Measurements from ENCODE around the gene TNFAIP8. TPM values are rescaled to one million over a fixed set of nuclear protein-coding genes. Genes with fewer than 3 reads are reported as not detected.
A peak's percentile ranks its signal among the peaks of the same experiment; 100 is the strongest.
"Not testable (repeated sequence)": the region's sequence is repeated elsewhere in the genome, so short reads cannot be mapped to it uniquely, and the experiment has no call there.

Gene TNFAIP8
- total RNA-seq, 6 experiments from 2014 or later, result 8.0 to 13.9 (median 10.5) TPM

DNA sequence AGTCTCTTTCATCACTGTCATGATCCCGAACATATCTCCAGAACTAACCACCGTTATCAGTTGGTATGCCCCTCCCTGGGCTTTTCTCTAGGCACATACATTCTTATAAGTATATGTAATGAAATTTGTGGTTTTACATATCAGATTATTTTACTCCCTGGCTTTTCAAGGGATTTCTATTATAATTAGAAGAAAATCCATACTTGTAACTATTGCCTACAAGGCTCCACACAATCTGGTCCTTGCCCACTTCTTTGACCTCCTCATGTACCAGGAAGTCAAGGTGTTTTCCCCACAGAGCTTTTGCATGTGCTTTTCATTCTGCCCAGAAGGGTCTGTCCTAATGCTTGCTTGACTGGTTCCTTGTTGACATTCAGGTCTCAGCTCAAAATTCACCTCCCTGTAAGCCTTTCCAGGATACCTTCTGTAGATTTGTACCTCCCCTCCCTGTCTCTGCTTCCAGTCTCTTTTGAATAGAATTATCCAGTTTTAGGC is 62.8 kb downstream of the TNFAIP8 start:
- peaks cover 4% of the 10 kb centered on the region; the same call in 1 of the 2 replicates for H3K9me3 Mint-ChIP-seq
- H3K36me3 Mint-ChIP-seq (ENCODE audit: low read depth), result no peaks in the 10 kb centered on the region
- peaks cover 7% of the 10 kb centered on the region for H3K27me3 Mint-ChIP-seq (ENCODE audit: insufficient read depth)
- H3K4me3 Mint-ChIP-seq, result peak overlapping the region; percentile 3; the same call in 1 of the 2 replicates
- TF ChIP-seq, protein P1, sequence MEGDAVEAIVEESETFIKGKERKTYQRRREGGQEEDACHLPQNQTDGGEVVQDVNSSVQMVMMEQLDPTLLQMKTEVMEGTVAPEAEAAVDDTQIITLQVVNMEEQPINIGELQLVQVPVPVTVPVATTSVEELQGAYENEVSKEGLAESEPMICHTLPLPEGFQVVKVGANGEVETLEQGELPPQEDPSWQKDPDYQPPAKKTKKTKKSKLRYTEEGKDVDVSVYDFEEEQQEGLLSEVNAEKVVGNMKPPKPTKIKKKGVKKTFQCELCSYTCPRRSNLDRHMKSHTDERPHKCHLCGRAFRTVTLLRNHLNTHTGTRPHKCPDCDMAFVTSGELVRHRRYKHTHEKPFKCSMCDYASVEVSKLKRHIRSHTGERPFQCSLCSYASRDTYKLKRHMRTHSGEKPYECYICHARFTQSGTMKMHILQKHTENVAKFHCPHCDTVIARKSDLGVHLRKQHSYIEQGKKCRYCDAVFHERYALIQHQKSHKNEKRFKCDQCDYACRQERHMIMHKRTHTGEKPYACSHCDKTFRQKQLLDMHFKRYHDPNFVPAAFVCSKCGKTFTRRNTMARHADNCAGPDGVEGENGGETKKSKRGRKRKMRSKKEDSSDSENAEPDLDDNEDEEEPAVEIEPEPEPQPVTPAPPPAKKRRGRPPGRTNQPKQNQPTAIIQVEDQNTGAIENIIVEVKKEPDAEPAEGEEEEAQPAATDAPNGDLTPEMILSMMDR (IDR thresholded peaks at IDR 0.05), result no peak
- DNase-seq, result no peak
- no peak overlapping the region for H3K27ac Mint-ChIP-seq
- peaks cover 24% of the 10 kb centered on the region for H3K4me1 Mint-ChIP-seq (ENCODE audit: low read depth)

DNA sequence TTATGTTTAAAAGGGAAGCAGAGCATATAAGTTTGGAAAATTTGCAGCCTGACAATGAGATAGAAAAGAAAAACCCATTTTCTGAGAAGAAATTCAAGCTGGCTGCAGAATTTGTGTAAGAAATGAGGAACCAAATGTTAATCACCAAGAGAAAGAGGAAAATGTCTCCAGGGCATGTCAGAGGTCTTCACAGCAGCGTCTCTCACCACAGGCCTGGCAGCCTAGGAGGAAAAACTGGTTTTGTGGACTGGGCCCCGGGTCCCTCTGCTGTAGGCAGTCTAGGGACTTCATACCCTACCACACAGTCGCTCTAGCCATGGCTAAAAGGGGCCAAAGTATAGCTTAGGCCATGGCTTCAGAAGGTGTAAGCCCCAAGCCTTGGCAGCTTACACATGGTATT is 64.3 kb downstream of the TNFAIP8 start:
- Mint-ChIP-seq H3K36me3 (ENCODE audit: low read depth) (no peaks in the 10 kb centered on the region), H3K4me1 (ENCODE audit: low read depth) (peaks cover 24% of the 10 kb centered on the region), H3K27me3 (ENCODE audit: insufficient read depth) (peaks cover 15% of the 10 kb centered on the region; the same call in 1 of the 2 replicates), H3K9me3 (no peaks in the 10 kb centered on the region), H3K27ac (no peak overlapping the region), H3K4me3 (no peak overlapping the region)
- no peak for DNase-seq
- TF ChIP-seq, protein P1 (IDR thresholded peaks at IDR 0.05), result no peak

DNA sequence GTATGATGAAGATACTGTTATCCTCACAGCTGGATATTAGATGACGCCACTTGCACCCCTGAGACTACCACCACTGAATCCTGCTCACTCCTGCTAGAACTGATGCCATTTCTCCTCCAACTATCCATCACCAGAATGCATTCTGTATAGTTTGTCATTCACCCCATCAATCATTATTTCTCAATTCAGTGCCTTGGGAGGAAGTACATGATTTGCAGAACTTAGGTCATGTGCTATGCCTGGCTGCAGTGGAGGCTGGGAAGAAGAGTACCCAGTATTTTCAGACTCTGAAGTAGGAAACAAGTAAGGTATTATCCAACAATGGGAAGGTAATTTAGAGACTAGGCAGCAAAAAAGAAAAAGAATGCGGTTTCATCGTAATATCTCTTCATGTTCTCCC is 70.2 kb downstream of the TNFAIP8 start:
- Mint-ChIP-seq H3K27me3 (ENCODE audit: insufficient read depth) (peaks cover 18% of the 10 kb centered on the region), H3K27ac (no peak overlapping the region), H3K36me3 (ENCODE audit: low read depth) (no peaks in the 10 kb centered on the region), H3K4me3 (no peak overlapping the region), H3K4me1 (ENCODE audit: low read depth) (no peaks in the 10 kb centered on the region), H3K9me3 (no peaks in the 10 kb centered on the region)
- DNase-seq, result no peak
- TF ChIP-seq, protein P1 (IDR thresholded peaks at IDR 0.05), result no peak

DNA sequence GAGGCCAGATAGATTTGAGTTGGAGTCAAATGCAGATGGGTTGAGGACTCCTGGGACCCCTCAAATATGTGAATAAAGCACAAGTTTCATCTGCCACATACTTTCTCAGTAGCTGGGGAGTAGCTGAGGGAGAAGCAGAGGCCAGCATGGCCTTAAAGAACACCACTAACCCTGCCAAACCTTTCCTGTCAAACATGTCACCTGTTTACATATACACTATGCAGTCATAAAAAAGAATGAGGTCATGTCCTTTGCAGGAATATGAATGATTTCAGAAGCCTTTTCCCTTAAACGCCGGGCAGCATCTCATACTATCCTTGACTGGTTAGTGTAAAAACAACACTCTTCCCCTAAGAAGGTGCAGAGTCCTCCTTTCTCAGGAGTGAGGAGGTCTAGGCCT is 71.2 kb downstream of the TNFAIP8 start:
- no peak overlapping the region for H3K27ac Mint-ChIP-seq
- H3K27me3 Mint-ChIP-seq (ENCODE audit: insufficient read depth), result peaks cover 19% of the 10 kb centered on the region
- no peak for DNase-seq
- no peak overlapping the region for H3K4me3 Mint-ChIP-seq
- TF ChIP-seq, protein P1 (IDR thresholded peaks at IDR 0.05), result no peak
- H3K36me3 Mint-ChIP-seq (ENCODE audit: low read depth), result no peaks in the 10 kb centered on the region
- H3K9me3 Mint-ChIP-seq, result peaks cover 6% of the 10 kb centered on the region
- H3K4me1 Mint-ChIP-seq (ENCODE audit: low read depth), result no peaks in the 10 kb centered on the region

DNA sequence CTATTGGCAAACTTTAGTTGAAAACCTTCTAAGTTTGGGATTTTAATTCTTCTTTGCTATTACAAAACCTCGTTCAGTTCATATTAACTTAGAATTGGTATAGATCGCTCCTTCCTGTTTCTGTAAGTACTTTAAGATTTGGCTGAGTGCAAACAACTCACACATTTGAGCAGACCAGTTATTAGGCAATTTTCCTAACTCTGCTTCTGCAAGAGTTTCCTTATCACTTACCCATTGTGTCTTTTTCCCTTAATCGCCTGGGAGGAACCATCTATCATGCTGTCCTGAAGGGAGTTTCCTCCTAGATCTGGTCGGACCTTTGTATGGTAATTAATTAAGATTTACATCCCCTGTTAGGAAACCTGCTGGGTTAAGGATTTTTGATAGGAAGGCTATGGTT is 71.8 kb downstream of the TNFAIP8 start:
- H3K4me3 Mint-ChIP-seq; H3K4me1 Mint-ChIP-seq (ENCODE audit: low read depth); H3K36me3 Mint-ChIP-seq (ENCODE audit: low read depth); DNase-seq; H3K27ac Mint-ChIP-seq: not testable (repeated sequence)
- Mint-ChIP-seq H3K27me3 (ENCODE audit: insufficient read depth) (peaks cover 19% of the 10 kb centered on the region), H3K9me3 (peaks cover 11% of the 10 kb centered on the region)

DNA sequence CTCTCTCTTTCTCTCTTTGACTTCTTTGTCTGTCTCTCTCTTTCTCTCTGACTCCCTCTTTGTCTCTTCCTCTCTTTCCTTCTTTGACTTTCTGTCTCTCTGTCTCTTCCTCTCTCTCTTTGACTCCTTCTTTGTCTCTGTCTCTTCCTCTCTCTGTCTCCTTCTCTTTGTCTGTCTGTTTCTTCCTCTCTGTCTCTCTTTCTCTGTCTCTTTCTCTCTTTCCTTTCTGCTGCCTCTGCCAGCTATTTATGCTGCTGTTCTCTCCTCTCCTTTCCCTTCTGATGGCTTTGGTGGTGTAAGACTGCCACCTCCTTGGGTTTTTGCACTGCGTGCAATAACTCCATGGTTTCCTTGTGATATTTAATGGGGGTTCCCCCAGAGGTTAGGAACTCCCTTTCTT is 72.3 kb downstream of the TNFAIP8 start:
- H3K4me1 Mint-ChIP-seq (ENCODE audit: low read depth); H3K36me3 Mint-ChIP-seq (ENCODE audit: low read depth); H3K4me3 Mint-ChIP-seq; DNase-seq; H3K27ac Mint-ChIP-seq: not testable (repeated sequence)
- Mint-ChIP-seq H3K9me3 (peaks cover 15% of the 10 kb centered on the region), H3K27me3 (ENCODE audit: insufficient read depth) (peaks cover 19% of the 10 kb centered on the region)

DNA sequence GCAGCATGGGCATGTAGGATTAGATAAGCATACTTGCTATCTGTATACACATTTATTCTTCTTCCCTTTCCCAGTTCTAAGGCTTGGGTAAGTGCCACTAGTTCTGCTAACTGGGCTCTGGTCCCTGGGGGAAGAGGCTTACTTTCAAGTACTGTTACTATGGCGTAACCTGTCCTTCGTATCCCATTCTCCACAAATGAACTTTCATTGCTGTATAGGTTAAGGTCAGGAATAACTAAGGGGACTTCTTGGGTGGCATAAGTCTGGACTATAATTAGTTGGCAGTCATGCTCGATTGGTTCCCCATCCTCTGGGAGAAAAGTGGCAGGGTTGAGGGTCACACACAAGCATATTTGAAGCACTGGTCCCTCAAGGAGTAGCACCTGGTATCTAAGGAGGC is 72.8 kb downstream of the TNFAIP8 start:
- DNase-seq; H3K36me3 Mint-ChIP-seq (ENCODE audit: low read depth); H3K27ac Mint-ChIP-seq; H3K4me3 Mint-ChIP-seq; H3K4me1 Mint-ChIP-seq (ENCODE audit: low read depth): not testable (repeated sequence)
- Mint-ChIP-seq H3K9me3 (peaks cover 15% of the 10 kb centered on the region), H3K27me3 (ENCODE audit: insufficient read depth) (peaks cover 19% of the 10 kb centered on the region)

DNA sequence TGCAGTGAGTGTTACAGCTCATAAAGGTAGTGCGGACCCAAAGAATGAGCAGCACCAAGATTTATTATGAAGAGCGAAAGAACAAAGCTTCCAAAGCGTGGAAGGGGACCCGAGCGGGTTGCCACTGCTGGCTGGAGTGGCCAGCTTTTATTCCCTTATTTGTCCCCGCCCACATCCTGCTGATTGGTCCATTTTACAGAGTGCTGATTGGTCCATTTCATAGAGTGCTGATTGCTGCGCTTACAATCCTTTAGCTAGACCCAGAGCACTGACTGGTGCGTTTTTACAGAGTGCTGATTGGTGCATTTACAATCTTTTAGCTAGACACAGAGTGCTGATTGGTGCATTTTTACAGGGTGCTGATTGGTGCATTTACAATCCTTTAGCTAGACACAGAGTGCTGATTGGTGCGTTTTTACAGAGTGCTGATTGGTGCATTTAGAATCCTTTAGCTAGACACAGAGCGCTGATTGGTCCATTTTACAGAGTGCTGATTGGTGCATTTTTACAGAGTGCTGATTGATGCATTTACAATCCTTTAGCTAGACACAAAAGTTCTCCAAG is 76.9 kb downstream of the TNFAIP8 start:
- H3K4me1 Mint-ChIP-seq (ENCODE audit: low read depth); DNase-seq; H3K36me3 Mint-ChIP-seq (ENCODE audit: low read depth); H3K27ac Mint-ChIP-seq; H3K4me3 Mint-ChIP-seq: not testable (repeated sequence)
- Mint-ChIP-seq H3K9me3 (peaks cover 15% of the 10 kb centered on the region), H3K27me3 (ENCODE audit: insufficient read depth) (peaks cover 21% of the 10 kb centered on the region)

All from HFFc6 (cell line).